ENCODE measurements around the gene MCRIP1. TPM values are rescaled to one million over a fixed set of nuclear protein-coding genes. Genes with fewer than 3 reads are reported as not detected.
A peak's percentile ranks its signal among the peaks of the same experiment; 100 is the strongest.

Gene MCRIP1
- total and polyA plus RNA-seq, 9 of the 15 experiments (the other 6 are each of a cell fraction or from before 2014, with no cell fraction given) = 0.39 to 35.8 (median 9.7) TPM

DNA sequence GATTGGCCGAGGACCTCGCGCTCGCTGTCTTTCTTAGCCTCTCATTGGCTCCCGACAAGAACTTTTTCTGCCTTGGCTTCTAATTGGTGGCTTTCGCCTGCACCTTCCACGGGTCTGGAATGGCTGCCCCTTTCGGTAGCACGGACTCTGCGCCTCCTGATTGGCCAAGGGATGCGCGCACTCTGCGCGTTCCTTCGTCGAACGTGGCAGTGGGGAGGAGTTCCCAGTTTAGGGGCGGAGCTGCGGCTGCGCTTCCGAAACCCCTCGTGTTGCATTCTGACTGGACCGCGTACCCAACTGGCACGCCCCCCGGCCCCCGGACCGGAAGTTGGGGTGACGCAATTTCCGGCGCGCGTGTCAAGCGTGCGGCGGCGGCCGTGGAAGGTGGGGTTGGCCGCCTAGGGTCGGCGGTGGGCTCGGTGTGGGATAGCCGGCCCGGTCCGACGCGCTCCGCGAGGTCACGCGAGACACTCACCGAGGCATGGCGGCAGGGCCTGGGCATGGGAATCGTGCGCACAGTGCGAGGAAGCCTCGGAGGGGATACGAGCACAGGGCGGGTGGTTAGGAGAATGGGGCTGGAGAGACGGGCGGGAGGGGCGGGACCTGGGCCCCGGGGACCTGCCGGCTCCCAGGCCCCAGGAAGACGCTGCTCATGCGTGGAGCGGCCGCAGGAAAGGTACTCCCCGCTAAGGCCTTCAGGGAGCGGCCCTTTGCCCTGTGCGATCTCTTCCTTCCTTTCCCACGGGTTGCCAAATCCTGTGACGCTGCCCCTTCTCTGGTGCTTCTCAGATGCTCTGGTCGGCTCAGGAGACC, 27.9 kb upstream of the MCRIP1 start (continued):
- TF ChIP-seq POLR2B (IDR thresholded peaks at IDR 0.05; ENCODE audit: low read depth, partially characterized antibody) = peak; percentile 91
- no peak; the same call in 1 of the 2 replicates for TF ChIP-seq ZNF212 (CRISPR knock-in tag; IDR thresholded peaks at IDR 0.05)
- TF ChIP-seq, protein P1, sequence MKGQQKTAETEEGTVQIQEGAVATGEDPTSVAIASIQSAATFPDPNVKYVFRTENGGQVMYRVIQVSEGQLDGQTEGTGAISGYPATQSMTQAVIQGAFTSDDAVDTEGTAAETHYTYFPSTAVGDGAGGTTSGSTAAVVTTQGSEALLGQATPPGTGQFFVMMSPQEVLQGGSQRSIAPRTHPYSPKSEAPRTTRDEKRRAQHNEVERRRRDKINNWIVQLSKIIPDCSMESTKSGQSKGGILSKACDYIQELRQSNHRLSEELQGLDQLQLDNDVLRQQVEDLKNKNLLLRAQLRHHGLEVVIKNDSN (CRISPR knock-in tag; IDR thresholded peaks at IDR 0.05) = peak; percentile 65
- TF ChIP-seq TARDBP (IDR thresholded peaks at IDR 0.05) = no peak
- peak; percentile 48; the same call in 1 of the 2 replicates for TF ChIP-seq ZNF408 (CRISPR knock-in tag; IDR thresholded peaks at IDR 0.05; ENCODE audit: low read depth)
- peak; percentile 92 for TF ChIP-seq C11orf30 (IDR thresholded peaks at IDR 0.05; ENCODE audit: low read depth)
- TF ChIP-seq ELF4 (CRISPR knock-in tag; IDR thresholded peaks at IDR 0.05) = peak; percentile 97
- 0 out of 2 replicates have a peak, but pooled peaks have one; percentile 30 for TF ChIP-seq NR2F6 (CRISPR knock-in tag; IDR thresholded peaks at IDR 0.05)
- TF ChIP-seq, protein P2, sequence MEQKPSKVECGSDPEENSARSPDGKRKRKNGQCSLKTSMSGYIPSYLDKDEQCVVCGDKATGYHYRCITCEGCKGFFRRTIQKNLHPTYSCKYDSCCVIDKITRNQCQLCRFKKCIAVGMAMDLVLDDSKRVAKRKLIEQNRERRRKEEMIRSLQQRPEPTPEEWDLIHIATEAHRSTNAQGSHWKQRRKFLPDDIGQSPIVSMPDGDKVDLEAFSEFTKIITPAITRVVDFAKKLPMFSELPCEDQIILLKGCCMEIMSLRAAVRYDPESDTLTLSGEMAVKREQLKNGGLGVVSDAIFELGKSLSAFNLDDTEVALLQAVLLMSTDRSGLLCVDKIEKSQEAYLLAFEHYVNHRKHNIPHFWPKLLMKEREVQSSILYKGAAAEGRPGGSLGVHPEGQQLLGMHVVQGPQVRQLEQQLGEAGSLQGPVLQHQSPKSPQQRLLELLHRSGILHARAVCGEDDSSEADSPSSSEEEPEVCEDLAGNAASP (IDR thresholded peaks at IDR 0.05) = no peak
- peak; percentile 75 for TF ChIP-seq RBBP5 (IDR thresholded peaks at IDR 0.05; ENCODE audit: borderline replicate concordance, insufficient read depth, low read length, poor library complexity, severe bottlenecking)
- 0 out of 2 replicates have a peak, but pooled peaks have one; percentile 30 for TF ChIP-seq MTA3 (IDR thresholded peaks at IDR 0.05; ENCODE audit: borderline replicate concordance)
- peak; percentile 17; the same call in 1 of the 2 replicates for TF ChIP-seq CTBP1 (IDR thresholded peaks at IDR 0.05; ENCODE audit: borderline replicate concordance)
- TF ChIP-seq CHD1 (IDR thresholded peaks at IDR 0.05; ENCODE audit: low read length) = no peak
- no peak for TF ChIP-seq ZNF695 (CRISPR knock-in tag; IDR thresholded peaks at IDR 0.05)
- peak; percentile 94 for TF ChIP-seq ZNF76 (CRISPR knock-in tag; IDR thresholded peaks at IDR 0.05; ENCODE audit: borderline replicate concordance)
- peak; percentile 97 for TF ChIP-seq DMBX1 (CRISPR knock-in tag; IDR thresholded peaks at IDR 0.05; ENCODE audit: borderline replicate concordance)
- no peak for TF ChIP-seq KDM5B (IDR thresholded peaks at IDR 0.05; ENCODE audit: insufficient replicate concordance, low read depth, low read length)
- peak; percentile 64 for TF ChIP-seq POLR2AphosphoS5 (IDR thresholded peaks at IDR 0.05; ENCODE audit: control insufficient read depth, insufficient read depth, low read depth, low read length)
- no peak for TF ChIP-seq NONO (IDR thresholded peaks at IDR 0.05; ENCODE audit: low read depth in 2 of 2, low read length in 1 of 2)

All from K562 (cell line).